ENCODE data around the gene ERN1.
A peak's percentile ranks its signal among the peaks of the same experiment; 100 is the strongest.

Gene ERN1

DNA sequence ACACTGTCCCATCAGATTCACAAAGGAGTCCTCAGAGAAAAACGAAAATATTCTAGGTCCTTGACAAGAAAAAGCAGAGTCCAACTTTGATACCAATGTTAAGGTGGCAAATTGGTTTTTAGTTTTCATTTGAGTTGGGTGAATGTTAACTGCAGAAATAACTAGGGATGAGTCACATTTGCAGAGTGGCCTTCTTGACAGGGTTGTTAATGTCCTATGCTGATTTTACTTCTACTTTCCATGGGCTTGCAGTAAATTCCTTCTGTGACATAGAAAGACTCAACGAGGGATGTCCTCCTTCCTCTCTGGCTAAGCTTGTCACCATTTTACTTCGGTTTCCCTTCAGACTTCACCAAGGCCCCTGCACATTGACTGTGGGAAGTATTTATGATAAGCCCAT is 62.3 kb downstream of the ERN1 start:
- TF ChIP-seq, protein P1, sequence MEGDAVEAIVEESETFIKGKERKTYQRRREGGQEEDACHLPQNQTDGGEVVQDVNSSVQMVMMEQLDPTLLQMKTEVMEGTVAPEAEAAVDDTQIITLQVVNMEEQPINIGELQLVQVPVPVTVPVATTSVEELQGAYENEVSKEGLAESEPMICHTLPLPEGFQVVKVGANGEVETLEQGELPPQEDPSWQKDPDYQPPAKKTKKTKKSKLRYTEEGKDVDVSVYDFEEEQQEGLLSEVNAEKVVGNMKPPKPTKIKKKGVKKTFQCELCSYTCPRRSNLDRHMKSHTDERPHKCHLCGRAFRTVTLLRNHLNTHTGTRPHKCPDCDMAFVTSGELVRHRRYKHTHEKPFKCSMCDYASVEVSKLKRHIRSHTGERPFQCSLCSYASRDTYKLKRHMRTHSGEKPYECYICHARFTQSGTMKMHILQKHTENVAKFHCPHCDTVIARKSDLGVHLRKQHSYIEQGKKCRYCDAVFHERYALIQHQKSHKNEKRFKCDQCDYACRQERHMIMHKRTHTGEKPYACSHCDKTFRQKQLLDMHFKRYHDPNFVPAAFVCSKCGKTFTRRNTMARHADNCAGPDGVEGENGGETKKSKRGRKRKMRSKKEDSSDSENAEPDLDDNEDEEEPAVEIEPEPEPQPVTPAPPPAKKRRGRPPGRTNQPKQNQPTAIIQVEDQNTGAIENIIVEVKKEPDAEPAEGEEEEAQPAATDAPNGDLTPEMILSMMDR (IDR thresholded peaks at IDR 0.05; ENCODE audit: extremely low read depth, missing control alignments) = no peak

DNA sequence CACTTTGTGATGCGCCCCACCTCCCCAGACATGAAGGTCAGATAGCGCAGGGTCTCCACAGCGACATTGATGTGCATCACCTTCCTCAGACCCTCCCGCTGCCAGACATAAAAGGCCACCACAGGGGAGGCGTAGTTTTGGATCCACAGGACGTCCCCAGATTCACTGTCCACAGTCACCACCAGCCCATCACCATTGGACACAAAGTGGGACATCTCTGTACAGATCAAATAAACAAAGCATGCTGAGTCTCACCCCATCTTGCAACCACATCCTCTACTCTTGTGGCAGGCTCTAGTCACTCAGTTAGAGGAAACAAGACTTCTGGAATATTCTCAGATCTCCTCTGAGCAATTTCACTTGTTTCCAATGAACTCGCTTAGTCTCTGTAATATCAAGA is 63.2 kb downstream of the ERN1 start:
- TF ChIP-seq, protein P1 (IDR thresholded peaks at IDR 0.05; ENCODE audit: extremely low read depth, missing control alignments) = no peak
- no peak for DNase-seq (ENCODE audit: low spot score)

More for the DNA sequence above, 62.3 kb downstream of the ERN1 start:
- no peak for DNase-seq (ENCODE audit: low spot score)

DNA sequence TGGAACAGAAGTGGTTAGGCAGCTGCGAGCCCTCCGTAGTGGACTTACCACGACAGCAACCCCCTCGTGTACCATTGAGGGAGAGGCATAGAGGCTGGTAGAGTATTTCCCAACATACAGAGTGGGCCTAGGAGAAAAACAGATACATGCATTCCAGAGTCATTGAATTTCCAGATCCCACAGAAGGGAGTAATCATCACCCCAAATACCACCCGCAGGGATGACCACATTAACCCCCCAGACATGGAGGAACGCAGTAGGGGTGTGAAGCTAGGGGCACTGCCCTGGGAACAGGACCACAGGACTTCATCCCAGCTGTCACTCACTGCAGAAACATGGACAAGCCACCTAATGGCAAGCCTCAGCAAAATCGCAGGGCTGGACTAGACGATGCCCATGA is 64.8 kb downstream of the ERN1 start:
- TF ChIP-seq, protein P1 (IDR thresholded peaks at IDR 0.05; ENCODE audit: extremely low read depth, missing control alignments) = no peak

DNA sequence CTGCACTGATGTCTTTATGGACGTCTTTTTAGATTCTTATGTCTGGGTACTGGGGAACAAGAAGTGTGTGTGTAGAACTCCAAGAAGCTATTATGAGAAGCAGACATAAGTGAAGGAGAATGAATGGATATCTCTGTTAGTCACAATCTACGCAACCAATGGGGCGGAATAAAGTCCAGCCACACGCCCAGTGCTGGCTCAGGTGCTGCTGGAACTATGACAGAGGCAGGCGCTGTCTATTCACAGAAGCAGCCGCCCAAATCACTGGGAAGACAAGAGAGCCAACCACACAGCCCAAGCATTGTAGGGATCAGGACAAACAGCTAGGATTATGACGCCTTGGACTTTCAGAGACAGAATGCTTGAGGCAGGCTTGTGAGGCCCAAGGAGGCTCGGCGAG is 65.6 kb downstream of the ERN1 start:
- TF ChIP-seq, protein P1 (IDR thresholded peaks at IDR 0.05; ENCODE audit: extremely low read depth, missing control alignments) = no peak
- DNase-seq (ENCODE audit: low spot score) = no peak

More for the DNA sequence above, 64.8 kb downstream of the ERN1 start:
- no peak for DNase-seq (ENCODE audit: low spot score)

DNA sequence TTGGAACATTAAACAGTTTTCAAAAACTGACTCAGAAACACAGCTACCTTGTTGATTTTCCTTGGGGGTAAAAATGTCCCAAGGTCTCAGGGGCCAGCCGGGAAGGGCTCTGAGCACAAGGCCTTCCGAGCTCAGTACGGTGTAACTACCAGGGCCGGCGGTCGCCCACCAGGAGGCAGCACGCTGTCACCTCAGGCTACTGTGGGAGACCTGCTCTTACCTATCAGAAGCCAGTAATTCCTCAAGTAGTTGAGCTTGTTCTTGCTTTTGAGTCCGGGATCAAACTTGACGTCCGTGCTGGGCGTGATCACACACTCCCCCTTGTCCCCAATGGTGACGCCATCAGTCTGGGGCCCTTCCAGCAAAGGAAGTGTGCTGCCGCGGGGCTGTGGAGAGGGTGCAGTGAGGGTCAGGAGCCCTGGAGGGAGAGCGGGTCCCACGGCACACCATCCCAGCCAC is 66.1 kb downstream of the ERN1 start:
- DNase-seq (ENCODE audit: low spot score) = peak; percentile 59

DNA sequence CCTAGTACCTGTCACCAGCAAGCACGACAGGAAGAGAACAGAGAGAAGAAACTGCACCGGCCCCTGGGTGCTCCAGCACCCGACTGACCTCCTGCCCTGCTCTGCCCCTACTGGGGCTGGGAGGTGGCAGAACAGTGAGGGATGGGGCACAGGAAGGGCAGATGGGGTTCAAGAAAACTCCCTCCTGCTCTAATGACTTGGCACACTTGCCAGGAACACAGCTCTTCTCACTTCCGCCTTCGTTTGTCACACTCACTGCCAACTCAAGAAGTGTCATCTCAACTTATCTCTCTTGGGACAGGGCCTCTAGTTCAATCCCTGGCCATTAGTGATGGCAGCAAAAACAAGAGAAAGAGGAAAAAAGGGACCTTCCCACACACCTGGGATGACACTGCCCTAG is 66.9 kb downstream of the ERN1 start:
- TF ChIP-seq, protein P1 (IDR thresholded peaks at IDR 0.05; ENCODE audit: extremely low read depth, missing control alignments) = no peak
- no peak for DNase-seq (ENCODE audit: low spot score)

More for the DNA sequence above, 66.1 kb downstream of the ERN1 start:
- TF ChIP-seq, protein P1 (IDR thresholded peaks at IDR 0.05; ENCODE audit: extremely low read depth, missing control alignments) = peak; percentile 39

DNA sequence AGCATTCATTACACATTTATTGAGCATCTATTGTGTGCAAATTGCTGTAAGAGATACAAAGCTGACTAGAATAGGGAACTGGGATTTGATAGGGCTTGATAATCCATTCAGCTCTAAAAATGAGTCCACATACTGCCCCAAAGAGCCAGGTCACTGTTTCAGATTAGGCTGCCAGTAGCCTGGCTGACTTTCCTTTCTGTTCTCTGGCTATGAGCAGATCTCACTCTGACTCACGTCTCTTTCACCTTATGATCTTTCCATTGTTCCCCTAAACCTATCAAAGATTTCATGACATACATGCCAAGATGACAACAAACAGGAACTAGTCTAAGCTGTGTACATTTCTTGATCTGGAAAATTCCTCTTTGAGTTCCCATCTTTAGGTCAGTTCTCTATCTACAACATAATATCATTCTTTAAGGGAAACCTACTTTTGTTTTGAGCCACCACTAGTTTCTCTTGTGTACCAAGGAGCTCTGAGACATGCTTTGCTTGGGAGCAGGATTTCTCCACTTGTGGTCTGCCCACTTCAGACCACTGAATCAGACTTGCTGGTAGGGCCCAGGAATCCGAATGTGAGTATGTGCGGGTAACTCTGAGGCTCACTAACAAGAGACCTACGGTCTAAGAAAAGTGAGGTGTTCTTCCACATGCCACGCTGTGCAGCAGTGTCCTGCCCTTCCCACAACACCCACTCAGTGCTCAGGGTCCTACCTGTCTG is 68.6 kb downstream of the ERN1 start:
- TF ChIP-seq, protein P1 (IDR thresholded peaks at IDR 0.05; ENCODE audit: extremely low read depth, missing control alignments) = no peak
- DNase-seq (ENCODE audit: low spot score) = peak; percentile 61
